ENCODE measurements around the gene CXCR5. TPM values are rescaled to one million over a fixed set of nuclear protein-coding genes. Genes with fewer than 3 reads are reported as not detected.

The CXCR5 gene
- total RNA-seq, 1 donor = not detected

GRCh38 chr11:118912742-118913410, 29.2 kb downstream of the CXCR5 start:
- DNase-seq (ENCODE audit: low read depth) = no peak
- no peak for TF ChIP-seq CTCF (IDR thresholded peaks at IDR 0.05; ENCODE audit: insufficient read depth, low read length)
- H3K4me3 ChIP-seq (ENCODE audit: low read depth, low read length) = no peak overlapping the region

GRCh38 chr11:118913411-118914125, 29.9 kb downstream of the CXCR5 start:
- H3K4me3 ChIP-seq (ENCODE audit: low read depth, low read length) = no peak overlapping the region
- DNase-seq (ENCODE audit: low read depth) = no peak
- TF ChIP-seq CTCF (IDR thresholded peaks at IDR 0.05; ENCODE audit: insufficient read depth, low read length) = no peak

GRCh38 chr11:118914178-118914918, 30.7 kb downstream of the CXCR5 start:
- no peak for TF ChIP-seq CTCF (IDR thresholded peaks at IDR 0.05; ENCODE audit: insufficient read depth, low read length)
- DNase-seq (ENCODE audit: low read depth) = no peak
- no peak overlapping the region for H3K4me3 ChIP-seq (ENCODE audit: low read depth, low read length)

GRCh38 chr11:118914987-118915386, 31.3 kb downstream of the CXCR5 start:
- H3K4me3 ChIP-seq (ENCODE audit: low read depth, low read length) = no peak overlapping the region
- DNase-seq (ENCODE audit: low read depth) = no peak
- no peak for TF ChIP-seq CTCF (IDR thresholded peaks at IDR 0.05; ENCODE audit: insufficient read depth, low read length)

GRCh38 chr11:118915396-118915795, 31.7 kb downstream of the CXCR5 start:
- H3K4me3 ChIP-seq (ENCODE audit: low read depth, low read length) = no peak overlapping the region
- no peak for TF ChIP-seq CTCF (IDR thresholded peaks at IDR 0.05; ENCODE audit: insufficient read depth, low read length)
- no peak for DNase-seq (ENCODE audit: low read depth)

- no peak for DNase-seq (ENCODE audit: low read depth)
- peak overlapping the region; percentile 51 for H3K4me3 ChIP-seq (ENCODE audit: low read depth, low read length)
- no peak for TF ChIP-seq CTCF (IDR thresholded peaks at IDR 0.05; ENCODE audit: insufficient read depth, low read length)
These were observed 32.5 kb downstream of the CXCR5 start for GRCh38 chr11:118915941-118916841.
